NT2/D1 (cell line): ENCODE measurements around the gene ATG2A.

ENCODE experiments used
- SUZ12 ChIP-seq: IDR thresholded peaks from 2 replicates; pipeline ENCODE4 v1.6.1; 2011; ENCODE audit not compliant: insufficient read length, insufficient read depth; ENCODE audit errors: extremely low read depth
- YY1 ChIP-seq: IDR thresholded peaks from 2 replicates; pipeline ENCODE4 v1.6.1; 2011; ENCODE audit not compliant: insufficient read length, insufficient read depth
- ZNF274 ChIP-seq: IDR thresholded peaks from 2 replicates; pipeline ENCODE4 v1.6.1; 2011; ENCODE audit warnings: mild to moderate bottlenecking, low read depth, low read length

GRCh38 chr11:64854534-64855502 is 62.2 kb downstream of the ATG2A start:
- TF ChIP-seq YY1: no peak
- no peak for TF ChIP-seq ZNF274
- TF ChIP-seq SUZ12: no peak
